ENCODE data around the gene FHIT. TPM values are rescaled to one million over a fixed set of nuclear protein-coding genes. Genes with fewer than 3 reads are reported as not detected.

The FHIT gene
- total and polyA plus RNA-seq, 2 experiments from 2014 or later = 9.7 to 16.2 TPM

GRCh38 chr3:60316121-60316797, 935.0 kb downstream of the FHIT start:
- TF ChIP-seq EZH2 (IDR thresholded peaks at IDR 0.05; ENCODE audit: borderline replicate concordance) (no peak), EZH2phosphoT487 (IDR thresholded peaks at IDR 0.05; ENCODE audit: low read depth, severe bottlenecking, unreplicated experiment) (no peak), CTCF (IDR thresholded peaks at IDR 0.05; ENCODE audit: poor library complexity) (no peak)
- Histone ChIP-seq H3K27ac (no peak overlapping the region), H3K4me2 (no peak overlapping the region), H2AFZ (no peak overlapping the region), H4K20me1 (ENCODE audit: insufficient read depth, poor library complexity, severe bottlenecking) (no peaks in the 10 kb centered on the region), H3K4me3 (no peak overlapping the region), H3K9me3 (ENCODE audit: low read depth) (no peaks in the 10 kb centered on the region), H3K9me2 (replicated peaks; ENCODE audit: insufficient read depth) (no peaks in the 10 kb centered on the region), H3K4me1 (ENCODE audit: insufficient read depth) (peaks cover 11% of the 10 kb centered on the region), H3K36me3 (replicated peaks; ENCODE audit: insufficient read depth, low read depth) (no peaks in the 10 kb centered on the region), H3K27me3 (no peaks in the 10 kb centered on the region), H3K79me2 (no peaks in the 10 kb centered on the region)
- no peak for DNase-seq (ENCODE audit: low spot score)

- no peaks in the 10 kb centered on the region for H4K20me1 ChIP-seq (ENCODE audit: insufficient read depth, poor library complexity, severe bottlenecking)
- H3K27ac ChIP-seq = peak overlapping the region; percentile 15
- no peaks in the 10 kb centered on the region for H3K79me2 ChIP-seq
- no peaks in the 10 kb centered on the region for H3K9me2 ChIP-seq (replicated peaks; ENCODE audit: insufficient read depth)
- H3K4me3 ChIP-seq = no peak overlapping the region
- no peaks in the 10 kb centered on the region for H3K9me3 ChIP-seq (ENCODE audit: low read depth)
- TF ChIP-seq CTCF (IDR thresholded peaks at IDR 0.05; ENCODE audit: poor library complexity) = no peak
- TF ChIP-seq EZH2 (IDR thresholded peaks at IDR 0.05; ENCODE audit: borderline replicate concordance) = no peak
- no peak for TF ChIP-seq EZH2phosphoT487 (IDR thresholded peaks at IDR 0.05; ENCODE audit: low read depth, severe bottlenecking, unreplicated experiment)
- 41% methylated on average over 6 of the region's 6 CpGs for WGBS (ENCODE audit: low lambda C conversion rate, missing lambda C conversion rate)
- H3K27me3 ChIP-seq = no peaks in the 10 kb centered on the region
- peaks cover 11% of the 10 kb centered on the region for H3K4me1 ChIP-seq (ENCODE audit: insufficient read depth)
- no peak overlapping the region for H2AFZ ChIP-seq
- H3K4me2 ChIP-seq = no peak overlapping the region
- DNase-seq (ENCODE audit: low spot score) = peak; percentile 10
- no peaks in the 10 kb centered on the region for H3K36me3 ChIP-seq (replicated peaks; ENCODE audit: insufficient read depth, low read depth)
Measured at GRCh38 chr3:60313951-60314461, 937.2 kb downstream of the FHIT start.

GRCh38 chr3:60313231-60313798, 937.9 kb downstream of the FHIT start:
- H3K79me2 ChIP-seq = no peaks in the 10 kb centered on the region
- WGBS (ENCODE audit: low lambda C conversion rate, missing lambda C conversion rate) = 76% methylated on average over 4 of the region's 4 CpGs
- TF ChIP-seq EZH2phosphoT487 (IDR thresholded peaks at IDR 0.05; ENCODE audit: low read depth, severe bottlenecking, unreplicated experiment) = no peak
- TF ChIP-seq CTCF (IDR thresholded peaks at IDR 0.05; ENCODE audit: poor library complexity) = no peak
- no peak for TF ChIP-seq EZH2 (IDR thresholded peaks at IDR 0.05; ENCODE audit: borderline replicate concordance)
- H3K36me3 ChIP-seq (replicated peaks; ENCODE audit: insufficient read depth, low read depth) = no peaks in the 10 kb centered on the region
- no peaks in the 10 kb centered on the region for H3K9me3 ChIP-seq (ENCODE audit: low read depth)
- H2AFZ ChIP-seq = no peak overlapping the region
- no peaks in the 10 kb centered on the region for H3K27me3 ChIP-seq
- DNase-seq (ENCODE audit: low spot score) = no peak
- no peak overlapping the region for H3K4me3 ChIP-seq
- H3K4me1 ChIP-seq (ENCODE audit: insufficient read depth) = peaks cover 11% of the 10 kb centered on the region
- H4K20me1 ChIP-seq (ENCODE audit: insufficient read depth, poor library complexity, severe bottlenecking) = no peaks in the 10 kb centered on the region
- no peak overlapping the region for H3K4me2 ChIP-seq
- no peak overlapping the region for H3K27ac ChIP-seq
- no peaks in the 10 kb centered on the region for H3K9me2 ChIP-seq (replicated peaks; ENCODE audit: insufficient read depth)

Data from hepatocyte (in vitro differentiated cells).